HG02642 (cell line): Measurements from ENCODE around the gene ACVR2A.

Experiments used
- ATAC-seq: cut with Tn5 transposase; IDR thresholded peaks from one replicate; pipeline ENCODE4 v1.9.1; 2021; ENCODE audit warnings: mild to moderate bottlenecking; ENCODE audit not compliant: unreplicated experiment, poor library complexity

ACVR2A gene

GRCh38 chr2:147844697-147845410 lies at the start of gene ACVR2A:
TSS of gene ACVR2A (plus strand) at chr2:147845029. CDS start at chr2:147845153, 124 bp downstream.
- ATAC-seq: peak; percentile 41

- ATAC-seq: no peak
Observed at GRCh38 chr2:147800316-147800715, 44.5 kb upstream of the ACVR2A start.

- ATAC-seq: no peak
Observed at GRCh38 chr2:147806846-147807245, 38.0 kb upstream of the ACVR2A start.

- ATAC-seq: no peak
Observed at GRCh38 chr2:147808520-147808919, 36.3 kb upstream of the ACVR2A start.

- ATAC-seq: no peak
Observed at GRCh38 chr2:147810883-147811765, 33.7 kb upstream of the ACVR2A start.

- no peak for ATAC-seq
Observed at GRCh38 chr2:147818741-147819140, 26.1 kb upstream of the ACVR2A start.

- no peak for ATAC-seq
Observed at GRCh38 chr2:147824620-147825019, 20.2 kb upstream of the ACVR2A start.

GRCh38 chr2:147826278-147827087 lies 18.3 kb upstream of the ACVR2A start:
- no peak for ATAC-seq

GRCh38 chr2:147827088-147827375 lies 17.8 kb upstream of the ACVR2A start:
- ATAC-seq: no peak

GRCh38 chr2:147829106-147829505 lies 15.7 kb upstream of the ACVR2A start:
- no peak for ATAC-seq

GRCh38 chr2:147836099-147836498 lies 8.7 kb upstream of the ACVR2A start:
- ATAC-seq: no peak

GRCh38 chr2:147843391-147843863 lies 1.4 kb upstream of the ACVR2A start:
- ATAC-seq: no peak

- peak; percentile 92 for ATAC-seq
Observed at GRCh38 chr2:147843864-147844696, 749 bp upstream of the ACVR2A start.

GRCh38 chr2:147845411-147845971 lies 662 bp downstream of the ACVR2A start:
- peak; percentile 43 for ATAC-seq

GRCh38 chr2:147846412-147847081 lies 1.7 kb downstream of the ACVR2A start:
- ATAC-seq: no peak

GRCh38 chr2:147847746-147848391 lies 3.0 kb downstream of the ACVR2A start:
- no peak for ATAC-seq

GRCh38 chr2:147850838-147851237 lies 6.0 kb downstream of the ACVR2A start:
- no peak for ATAC-seq

- ATAC-seq: no peak
Observed at GRCh38 chr2:147851244-147851930, 6.6 kb downstream of the ACVR2A start.
